GM21528 (cell line): ENCODE results near the gene OPN3.
A peak's percentile ranks its signal among the peaks of the same experiment; 100 is the strongest.

ENCODE experiments used
- ATAC-seq: cut with Tn5 transposase; IDR thresholded peaks from one replicate; pipeline ENCODE4 v1.9.1; 2021; ENCODE audit warnings: mild to moderate bottlenecking, moderate library complexity; ENCODE audit not compliant: unreplicated experiment, low FRiP score

OPN3 gene

DNA sequence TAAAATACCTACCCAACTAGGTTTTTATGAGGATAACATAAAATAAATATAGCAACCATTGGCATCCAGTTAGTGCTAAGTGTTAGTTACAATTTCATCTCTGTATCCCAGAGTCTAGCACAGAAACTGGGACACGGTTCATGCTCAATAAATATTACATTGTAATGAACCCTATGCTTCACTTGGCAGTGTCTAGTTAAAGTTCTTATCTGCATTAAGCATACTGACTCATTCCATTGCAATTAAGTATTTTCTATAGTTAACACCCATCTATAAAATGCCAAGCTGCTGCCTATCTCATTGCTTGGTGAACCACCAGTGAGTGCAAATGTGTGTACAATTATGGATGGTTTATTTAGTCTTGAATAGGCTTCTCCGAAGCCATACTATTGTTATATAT, 15.2 kb downstream of the OPN3 start:
- ATAC-seq = no peak

DNA sequence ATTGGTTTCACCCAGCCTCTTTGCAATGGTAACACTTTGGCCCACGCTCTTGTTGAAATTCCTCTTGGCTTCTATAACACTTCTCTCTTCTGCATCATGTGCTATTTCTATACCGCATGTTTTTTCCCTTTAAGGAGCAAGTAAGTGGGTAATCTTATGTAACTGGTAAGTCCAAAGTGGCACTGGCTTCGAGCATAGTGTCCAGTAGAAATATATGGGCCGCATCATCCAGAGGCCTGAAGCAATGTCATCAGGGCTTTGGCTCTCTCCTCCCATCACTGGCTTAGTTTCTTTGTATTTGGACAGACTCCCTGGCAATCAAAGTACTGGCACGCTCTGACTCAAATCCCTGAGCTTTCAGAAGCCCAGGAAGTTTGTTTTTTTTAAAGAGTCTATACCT, 17.5 kb downstream of the OPN3 start:
- no peak for ATAC-seq

DNA sequence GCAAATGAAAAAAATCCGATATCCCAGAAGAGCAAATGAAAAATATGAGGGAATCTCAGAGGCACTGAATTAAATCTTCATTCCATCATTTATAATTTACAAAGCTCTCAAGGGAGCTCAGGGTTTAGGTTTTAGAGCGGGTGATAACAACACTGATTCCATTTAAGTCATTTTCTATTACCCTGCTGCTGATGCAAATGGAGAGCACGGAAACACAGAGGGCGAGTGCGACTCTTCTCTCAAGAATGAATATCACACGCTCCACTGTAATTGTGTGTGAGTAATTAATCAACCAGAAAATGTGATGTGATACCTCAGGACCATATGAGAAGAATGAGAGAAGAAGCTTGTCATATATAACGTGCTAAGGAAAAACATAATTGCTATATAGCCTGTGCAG, 22.7 kb downstream of the OPN3 start:
- ATAC-seq = no peak

DNA sequence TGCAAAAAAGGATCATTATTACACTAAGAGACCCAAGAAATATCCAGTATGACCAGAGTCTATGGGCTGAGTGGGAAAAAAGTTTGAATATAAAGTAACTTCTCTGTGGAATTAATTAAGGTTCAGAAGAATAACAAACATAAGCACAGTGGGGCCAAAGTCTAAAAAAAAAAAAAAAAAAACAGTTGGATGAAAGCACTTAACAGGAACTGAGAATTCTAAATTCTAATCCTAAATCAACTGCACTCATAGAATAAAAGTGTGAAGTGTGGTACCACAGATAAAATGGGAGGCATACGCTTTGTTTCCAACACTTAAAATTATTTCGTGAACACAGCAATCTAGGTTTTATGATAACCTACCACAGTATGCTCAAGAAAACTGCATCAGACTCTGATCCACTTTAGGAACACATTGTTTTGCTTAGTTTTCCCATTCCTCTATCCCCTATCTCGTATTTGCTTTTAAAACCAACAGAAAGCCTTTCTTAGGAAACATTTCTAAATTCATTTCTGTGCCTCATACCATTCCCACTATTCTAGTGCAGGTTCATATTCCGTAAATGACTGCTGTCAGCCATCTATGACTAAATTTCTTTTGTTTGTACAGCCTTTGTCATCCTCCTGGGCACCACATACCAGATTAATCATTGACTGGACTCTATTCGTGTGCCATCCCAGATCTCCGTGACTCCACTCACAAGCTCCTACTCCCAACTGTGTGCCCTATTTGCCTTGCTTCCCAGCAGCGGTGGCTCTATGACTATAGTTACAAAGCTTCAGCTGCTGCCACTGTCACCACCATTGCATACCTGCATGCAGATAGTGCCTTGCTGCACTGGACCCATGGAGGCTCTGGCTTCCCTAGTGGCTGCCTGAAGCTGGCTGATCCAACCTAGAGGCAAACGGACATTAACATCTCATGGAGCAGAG, 24.9 kb downstream of the OPN3 start:
- no peak for ATAC-seq

DNA sequence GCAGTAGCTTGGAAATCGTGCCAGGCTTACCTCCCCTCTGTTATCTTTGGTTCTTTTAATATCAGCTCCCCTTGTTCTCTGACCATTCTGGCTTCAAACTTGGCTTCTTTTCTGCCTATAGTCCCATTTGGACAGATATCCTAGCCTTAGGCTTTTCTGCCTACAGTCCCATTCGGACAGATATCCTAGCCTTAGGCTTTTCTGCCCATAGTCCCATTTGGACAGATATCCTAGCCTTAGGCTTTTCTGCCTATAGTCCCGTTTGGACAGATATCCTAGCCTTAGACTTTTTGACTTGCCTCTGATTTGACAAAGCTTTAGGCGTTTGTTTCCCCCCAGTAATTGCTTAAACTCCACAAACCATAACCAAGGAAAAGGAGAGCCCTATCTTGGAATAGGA, 25.6 kb downstream of the OPN3 start:
- ATAC-seq = no peak

DNA sequence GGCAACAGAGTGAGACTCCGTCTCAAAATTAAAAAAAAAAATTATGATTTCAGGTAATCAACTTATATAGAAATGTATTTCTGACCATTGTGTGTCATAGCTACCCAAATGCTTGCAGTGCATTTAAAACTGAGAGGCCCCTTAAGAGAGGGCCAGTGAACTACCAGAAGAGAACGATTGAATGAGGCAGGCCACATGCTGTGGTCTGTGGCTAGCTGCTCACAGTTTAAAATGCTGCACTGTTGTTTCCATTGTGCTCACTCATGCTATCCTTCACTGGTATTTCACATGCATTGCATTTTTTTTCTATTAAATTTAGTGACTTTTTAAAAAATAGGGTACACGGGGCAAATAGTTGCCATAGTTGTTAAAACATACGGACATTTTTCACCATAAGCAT, 26.0 kb downstream of the OPN3 start:
- no peak for ATAC-seq

DNA sequence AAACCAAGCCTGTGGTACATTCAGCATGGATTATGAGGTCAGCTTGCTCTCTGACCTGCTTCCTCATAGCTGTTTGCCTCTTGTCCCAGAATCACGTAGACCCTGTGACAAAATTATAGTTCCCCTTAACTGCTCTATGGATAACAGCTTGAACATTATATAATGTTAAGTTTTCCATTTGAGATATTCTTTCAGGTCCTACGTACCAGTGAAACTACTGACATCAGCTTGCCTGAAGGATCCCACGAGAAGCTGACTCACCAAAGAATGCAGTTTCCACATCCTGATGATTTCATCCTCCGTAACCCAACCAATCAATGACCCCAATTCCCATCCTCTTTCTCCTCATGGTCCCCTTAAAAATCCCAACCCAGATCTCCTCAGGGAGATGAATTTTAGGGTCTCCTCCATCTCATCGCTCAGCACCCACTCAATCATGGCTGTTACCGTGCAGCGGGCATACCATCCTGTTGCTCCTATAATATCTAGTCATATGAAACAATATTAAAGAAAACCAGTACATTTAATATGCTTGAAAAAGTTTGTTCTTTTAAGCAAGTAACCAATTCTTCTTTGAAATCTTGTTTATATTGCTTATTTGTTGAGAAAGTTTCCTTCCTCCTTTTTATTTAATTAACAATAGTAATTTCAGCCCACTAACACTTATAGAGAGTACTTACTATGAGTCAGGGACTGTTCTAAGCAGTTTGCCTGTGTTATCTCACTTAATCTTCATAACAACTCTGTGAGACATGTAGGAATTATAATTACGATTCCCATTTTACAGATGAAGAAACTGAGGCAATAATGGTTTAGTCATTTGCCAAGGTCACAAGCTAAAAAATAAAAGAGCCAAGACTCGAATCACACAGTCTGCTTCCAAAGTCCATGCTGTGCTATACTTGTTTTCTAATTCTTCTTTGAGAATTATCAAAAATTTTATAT, 27.4 kb downstream of the OPN3 start:
- no peak for ATAC-seq

DNA sequence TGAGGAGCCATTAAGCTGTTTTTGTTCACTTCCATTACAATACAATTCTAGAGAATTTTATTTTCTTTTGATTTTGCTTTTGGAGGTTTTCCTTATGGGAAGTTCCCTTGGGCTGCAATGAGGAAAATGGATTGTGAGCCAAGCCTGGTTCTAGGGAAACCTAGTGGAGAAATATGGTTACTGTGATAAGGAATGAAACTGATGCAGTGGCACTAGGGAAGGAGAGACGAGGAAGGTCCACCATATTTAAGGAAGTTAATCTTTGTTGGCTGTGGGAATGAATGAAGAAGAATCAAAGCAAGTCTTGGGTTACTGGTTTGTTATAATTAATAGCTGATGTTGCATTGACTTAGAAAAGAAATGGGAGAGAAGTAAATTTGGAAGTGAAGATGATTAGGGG, 28.4 kb downstream of the OPN3 start:
- ATAC-seq = no peak

DNA sequence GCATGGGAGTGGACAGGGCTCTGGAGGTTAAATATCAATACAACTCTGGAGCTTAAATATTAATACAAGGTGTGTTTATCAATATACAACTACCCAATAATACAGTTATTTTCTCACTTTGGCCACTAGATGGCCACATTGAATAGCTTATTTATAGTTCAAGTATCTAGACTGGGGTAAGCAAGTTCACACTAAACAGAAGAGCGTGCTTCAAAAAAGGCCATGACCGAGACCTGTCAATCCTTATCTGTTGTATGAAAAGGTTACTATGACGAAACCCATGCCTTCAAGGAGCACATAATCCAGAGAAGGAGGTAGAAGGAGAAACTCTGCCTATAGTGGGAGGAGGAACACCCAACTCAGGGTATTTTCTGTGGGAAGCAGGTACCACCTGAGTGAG, 29.1 kb downstream of the OPN3 start:
- ATAC-seq = peak; percentile 92

DNA sequence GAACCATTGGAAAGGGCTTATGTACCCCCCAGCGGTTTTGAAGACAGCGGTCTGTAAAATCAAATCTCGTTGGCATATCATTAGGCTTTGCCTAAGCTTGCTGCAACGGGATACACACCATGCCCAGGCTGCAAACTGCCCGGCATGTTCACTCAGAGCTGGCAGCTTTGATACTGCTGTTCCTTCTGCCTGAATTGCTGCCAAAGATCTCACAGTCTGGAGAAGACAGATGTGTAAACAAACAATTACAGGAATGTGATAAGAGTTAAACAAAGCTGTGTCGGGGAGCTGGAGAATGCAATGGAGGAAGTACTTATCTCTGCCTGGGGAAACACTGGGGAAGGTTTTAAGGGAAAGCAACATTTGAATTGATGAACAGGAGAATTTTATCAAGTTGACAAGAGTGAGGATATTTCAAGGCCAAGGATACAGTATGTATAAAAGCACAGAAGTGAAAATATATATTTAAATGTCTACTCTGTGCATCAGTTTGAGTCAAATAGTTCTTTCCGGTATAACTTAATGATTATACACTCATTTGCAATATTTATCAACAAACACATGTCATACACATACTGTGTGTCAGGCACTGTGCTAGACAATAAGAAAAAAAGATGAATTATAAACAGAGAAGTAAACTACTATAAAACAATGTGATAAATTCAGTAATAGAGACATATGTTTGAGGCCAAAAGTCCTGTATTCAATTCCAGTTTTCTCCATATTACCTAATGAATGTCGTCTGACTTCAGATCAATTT, 29.9 kb downstream of the OPN3 start:
- no peak for ATAC-seq

DNA sequence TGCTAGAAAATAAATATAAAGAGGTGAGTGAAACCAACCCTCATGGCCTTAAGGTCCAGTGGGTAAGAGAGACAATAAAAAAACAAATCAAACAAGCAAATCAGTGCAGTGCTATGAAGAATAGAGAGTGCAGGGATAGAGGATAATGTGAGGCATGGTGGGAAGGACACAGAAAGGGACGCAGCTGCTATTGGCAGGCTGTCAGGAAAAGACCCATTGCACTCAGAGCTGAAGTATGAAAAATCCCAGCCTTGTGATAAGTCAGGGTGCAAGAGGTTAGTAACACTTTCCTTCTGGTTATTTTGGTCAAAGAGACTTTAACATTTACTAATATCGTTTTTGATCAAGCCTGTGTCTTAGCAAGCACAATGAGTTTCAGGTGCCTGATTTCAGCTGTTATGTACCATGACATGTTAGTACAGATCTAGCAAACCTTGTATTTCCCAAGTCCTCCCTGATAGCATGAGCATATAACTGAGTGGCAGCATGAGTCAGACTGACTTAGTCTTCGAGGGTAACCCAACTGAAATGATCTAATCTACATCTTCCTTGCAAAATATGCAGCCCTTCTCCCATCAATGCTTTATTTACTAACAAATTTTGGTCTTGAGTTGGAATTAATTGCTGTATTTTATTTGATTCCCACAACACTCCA, 31.7 kb downstream of the OPN3 start:
- no peak for ATAC-seq

DNA sequence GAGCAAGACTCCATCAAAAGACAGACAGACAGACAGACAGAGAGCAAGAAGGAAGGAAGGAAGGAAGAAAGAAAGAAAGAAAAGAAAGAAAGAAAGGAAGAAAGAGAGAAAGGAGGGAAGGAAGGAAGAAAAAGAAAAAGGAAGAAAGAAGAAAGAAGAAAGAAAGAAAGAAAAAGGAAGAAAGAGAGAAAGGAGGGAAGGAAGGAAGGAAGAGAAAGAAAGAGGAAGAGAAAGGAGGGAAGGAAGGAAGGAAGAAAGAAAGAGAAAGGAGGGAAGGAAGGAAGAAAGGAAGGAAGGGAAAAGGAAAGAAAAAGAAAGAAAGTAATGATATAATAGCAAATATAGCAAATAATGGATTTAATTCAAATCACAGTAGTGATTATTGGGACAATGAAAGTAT, 32.7 kb downstream of the OPN3 start:
- no peak for ATAC-seq

DNA sequence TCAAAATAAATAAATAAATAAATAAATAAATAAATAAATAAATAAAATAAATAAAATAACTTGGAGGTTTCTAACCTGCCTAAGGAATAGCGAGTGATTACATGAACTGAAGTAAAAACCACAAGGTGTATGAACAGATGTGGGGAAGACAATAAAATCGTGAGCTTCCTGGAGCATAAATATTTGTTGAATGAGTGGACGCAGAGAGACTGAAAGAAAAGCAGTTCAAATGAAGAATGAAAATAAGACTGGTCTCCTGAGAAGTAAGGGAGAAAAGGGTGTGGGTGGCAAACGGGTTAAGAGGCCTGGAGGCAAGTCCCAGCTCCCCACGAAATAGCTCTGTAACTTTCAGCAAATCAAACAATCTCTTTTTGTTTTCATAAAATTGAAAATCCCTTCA, 33.6 kb downstream of the OPN3 start:
- ATAC-seq = no peak

DNA sequence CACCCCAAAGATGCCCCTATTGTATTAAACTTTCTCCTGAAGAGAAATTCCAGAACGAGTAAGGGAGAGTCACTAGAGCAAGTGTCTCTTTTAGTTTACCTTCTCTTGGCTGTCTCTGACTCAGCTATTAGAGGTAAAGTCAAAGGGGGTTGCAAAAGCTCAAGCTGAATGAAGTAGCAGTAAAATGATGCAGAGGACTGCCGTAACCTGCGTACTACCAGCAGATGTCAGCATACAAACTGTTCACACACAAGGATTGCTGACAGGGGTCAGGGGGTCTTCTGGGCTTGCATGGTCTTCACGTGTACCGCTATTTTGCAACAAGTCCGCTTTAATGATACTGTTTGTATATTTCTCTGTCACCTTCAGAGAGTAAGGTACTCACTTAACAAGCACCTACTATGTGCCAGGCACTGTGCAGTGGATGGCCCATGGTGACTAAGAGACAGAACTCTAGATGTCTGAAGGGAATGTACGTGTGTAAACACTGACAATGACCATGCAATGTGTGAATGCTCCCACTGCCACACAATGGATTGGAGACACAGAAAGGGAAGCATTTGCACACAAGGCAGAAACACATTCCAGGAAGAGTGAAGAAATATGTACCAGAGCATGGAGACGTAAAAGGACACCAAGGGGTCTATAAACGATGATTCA, 34.9 kb downstream of the OPN3 start:
- ATAC-seq = no peak

DNA sequence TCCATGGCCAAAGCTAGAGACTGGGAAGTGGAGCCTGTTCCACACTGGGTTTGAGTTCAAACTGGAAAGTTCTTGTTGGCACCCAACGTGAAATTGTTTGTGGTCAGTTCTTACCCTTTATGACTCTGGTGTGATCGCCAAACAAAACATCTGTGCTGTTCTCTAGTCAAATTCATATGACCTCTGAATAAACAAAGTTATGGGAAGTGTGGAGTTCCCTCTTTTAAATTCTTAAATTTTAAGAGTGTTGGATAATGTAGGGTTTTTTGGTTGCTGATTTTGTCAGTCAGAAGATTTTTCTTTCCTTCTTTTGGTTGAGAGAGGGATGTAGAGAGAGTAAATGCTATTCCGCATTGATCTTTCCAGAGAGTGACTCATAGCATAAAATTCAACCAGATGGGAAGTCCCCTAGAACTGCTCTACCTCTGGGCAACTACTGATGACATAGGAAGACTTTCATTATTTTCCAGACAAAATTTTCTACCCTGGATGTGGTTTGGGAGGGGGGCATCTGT, 36.4 kb downstream of the OPN3 start:
- no peak for ATAC-seq

DNA sequence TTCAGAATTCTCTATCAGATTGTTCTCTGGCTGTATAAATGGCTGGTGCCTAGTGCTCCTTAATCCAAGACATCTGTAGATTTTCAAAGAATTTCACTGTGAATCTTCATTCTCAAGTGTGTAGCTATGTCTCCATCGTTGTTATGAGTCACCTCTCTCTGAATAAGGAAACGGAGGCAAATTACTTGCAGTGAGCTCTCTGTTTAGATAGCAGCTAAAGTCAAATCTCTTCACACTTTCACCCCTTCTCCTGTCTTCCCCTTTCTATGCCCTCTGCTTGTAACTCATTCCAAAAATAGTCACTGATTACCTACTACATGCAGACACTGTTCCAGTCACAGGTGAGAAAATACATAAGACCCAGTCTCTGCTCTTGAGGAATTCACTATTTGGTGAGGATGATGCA, 39.7 kb downstream of the OPN3 start:
- ATAC-seq = peak; percentile 85

DNA sequence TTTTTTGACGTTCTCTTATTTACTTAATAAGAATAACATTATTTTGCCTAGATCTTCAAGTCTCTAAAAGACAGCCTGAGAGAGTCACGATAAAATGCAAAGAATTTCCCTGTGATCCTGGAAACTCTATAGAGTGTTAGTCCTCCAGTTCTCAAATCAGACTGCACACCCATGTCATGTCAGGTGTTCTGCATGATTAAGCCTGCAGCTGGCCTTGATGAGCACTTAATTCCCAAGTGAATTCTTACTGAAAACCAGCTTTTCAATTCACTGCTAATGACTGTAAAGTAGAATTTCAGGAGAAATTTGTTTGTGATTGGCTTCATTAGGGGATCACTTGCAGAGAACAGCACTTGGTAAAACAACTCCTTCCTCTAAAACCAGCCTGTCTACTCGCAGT, 41.9 kb downstream of the OPN3 start:
- ATAC-seq = no peak

DNA sequence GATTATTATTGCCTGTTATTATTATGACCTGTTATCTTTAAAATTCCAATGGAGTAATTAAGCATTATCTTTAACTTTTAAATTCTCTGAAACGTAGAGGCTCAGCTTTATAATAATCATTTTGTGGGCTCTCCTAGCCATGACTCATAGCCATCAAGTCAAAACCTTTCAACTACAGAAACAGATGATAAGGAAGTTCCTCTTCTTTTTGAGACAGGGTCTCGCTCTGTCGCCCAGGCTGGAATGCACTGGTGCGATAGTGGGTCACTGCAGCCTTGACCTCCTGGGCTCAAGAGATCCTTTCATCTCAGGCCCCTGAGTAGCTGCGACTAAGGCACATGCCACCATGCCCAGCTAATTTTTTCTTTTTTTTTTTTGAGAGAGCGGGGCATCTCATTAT, 43.5 kb downstream of the OPN3 start:
- no peak for ATAC-seq

DNA sequence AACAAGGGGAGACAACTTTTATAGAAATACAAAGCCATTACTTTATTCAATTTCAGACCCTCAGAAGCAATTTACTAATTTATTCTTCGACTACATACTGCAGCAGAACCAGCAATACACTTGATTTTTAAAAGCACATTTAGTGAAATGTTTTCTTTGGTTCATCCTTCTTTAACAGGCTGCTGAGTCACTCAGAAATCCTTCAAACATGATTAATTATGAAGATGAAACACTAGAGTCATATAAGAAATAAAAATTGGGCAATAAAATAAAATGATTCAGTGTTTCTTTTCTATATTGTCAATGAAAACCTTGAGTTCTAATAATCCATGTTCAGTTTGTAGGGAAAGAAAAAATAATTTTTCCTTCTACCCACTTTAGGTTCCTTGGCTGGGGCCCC, 47.0 kb downstream of the OPN3 start:
- ATAC-seq = no peak
